Activated CD8-positive, alpha-beta memory T cell treated with anti-CD3 and anti-CD28 coated beads for 1 hour (primary cell): ENCODE measurements around the gene PTPN7.

ENCODE experiments used
- DNase-seq, 2 donors: peaks; one replicate each; pipeline ENCODE4 v3.0.0-alpha.2; 2020; ENCODE audit warnings: low read depth in 1 of 2; ENCODE audit errors: extremely low read depth in 1 of 2

PTPN7 gene

DNA sequence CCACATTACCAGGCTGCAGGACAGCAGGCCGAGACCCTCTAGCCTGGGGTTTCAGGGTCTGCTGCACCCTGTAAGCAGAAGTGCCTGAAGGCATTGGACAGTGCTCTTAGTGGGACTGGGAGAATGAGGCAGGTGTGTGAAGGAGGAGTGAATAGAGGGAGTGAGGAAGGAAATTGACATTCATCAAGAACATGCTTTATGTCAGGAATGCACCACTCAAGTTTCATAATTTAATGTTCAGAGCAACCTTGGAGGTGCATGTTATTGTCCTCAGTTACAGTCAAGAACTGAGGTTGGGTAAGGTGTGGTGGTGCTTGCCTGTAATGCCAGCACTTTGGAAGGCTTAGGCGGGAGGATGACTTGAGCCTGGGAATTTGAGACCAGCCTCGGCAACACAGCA is 49.4 kb downstream of the PTPN7 start:
- no peak for DNase-seq

DNA sequence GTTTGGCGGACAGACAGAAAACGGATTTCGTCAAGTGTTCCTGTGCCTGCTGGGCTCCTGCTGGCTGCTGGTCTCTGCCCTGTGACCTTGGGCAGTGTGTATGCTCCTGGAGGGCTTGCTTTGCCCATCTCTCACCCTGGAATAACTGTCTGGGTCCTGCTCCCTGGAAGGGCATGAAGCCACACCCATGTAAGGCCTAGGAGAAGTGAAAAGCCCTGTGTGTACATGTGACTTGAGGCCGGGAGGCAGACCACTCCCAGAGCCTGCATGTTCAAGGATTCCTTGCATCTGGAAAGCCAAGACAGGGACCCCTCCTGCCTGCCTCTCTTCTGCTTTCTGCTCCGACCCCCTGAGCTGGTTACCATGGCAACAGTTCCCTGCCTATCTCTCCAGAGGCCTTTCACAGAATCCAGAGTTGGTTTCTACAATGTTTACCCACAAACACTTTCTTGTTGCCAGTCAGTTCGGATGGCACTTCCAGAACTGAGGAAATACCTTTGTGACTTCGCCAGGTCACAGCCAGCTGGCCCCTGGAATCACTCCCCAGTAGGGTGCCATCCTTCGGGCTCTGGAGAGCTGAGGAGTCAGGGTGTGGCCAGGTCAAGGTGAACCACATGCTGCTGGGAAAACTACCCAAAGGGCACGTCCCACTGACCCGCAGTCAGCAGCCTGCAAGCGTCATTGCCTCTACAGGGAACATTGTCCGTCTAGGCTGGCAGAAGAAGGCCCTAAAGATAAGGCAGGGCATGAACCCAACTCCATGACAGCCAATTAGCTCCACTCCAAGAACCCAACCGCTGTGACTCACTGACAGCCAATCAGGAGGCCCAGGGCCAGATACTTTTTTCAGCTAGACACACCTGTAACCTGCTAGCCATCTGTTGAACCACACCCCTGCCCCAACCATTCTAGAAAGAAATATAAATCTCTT is 52.3 kb downstream of the PTPN7 start:
- DNase-seq = no peak

DNA sequence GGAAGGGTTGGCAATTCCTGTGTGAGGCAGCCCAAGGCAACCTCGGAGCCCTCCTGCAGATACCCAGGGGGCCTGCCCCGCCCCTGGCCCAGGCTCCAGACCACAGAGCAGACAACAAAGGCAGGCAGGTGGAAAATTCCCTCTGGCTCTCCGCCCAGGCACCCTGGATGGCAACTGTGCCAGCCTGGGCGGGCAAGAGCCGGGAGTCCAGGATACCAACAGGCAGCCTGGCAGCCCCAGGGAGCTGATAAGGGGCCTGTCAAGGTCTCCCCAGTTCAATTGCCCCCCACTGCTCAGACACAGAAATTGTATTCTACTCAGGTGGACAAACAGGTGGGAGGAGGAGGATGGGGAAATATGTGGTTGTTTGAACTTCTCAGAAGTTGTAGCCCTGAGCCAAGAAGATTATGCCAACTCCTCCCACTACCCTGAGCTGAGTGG is 53.1 kb downstream of the PTPN7 start:
- no peak for DNase-seq

DNA sequence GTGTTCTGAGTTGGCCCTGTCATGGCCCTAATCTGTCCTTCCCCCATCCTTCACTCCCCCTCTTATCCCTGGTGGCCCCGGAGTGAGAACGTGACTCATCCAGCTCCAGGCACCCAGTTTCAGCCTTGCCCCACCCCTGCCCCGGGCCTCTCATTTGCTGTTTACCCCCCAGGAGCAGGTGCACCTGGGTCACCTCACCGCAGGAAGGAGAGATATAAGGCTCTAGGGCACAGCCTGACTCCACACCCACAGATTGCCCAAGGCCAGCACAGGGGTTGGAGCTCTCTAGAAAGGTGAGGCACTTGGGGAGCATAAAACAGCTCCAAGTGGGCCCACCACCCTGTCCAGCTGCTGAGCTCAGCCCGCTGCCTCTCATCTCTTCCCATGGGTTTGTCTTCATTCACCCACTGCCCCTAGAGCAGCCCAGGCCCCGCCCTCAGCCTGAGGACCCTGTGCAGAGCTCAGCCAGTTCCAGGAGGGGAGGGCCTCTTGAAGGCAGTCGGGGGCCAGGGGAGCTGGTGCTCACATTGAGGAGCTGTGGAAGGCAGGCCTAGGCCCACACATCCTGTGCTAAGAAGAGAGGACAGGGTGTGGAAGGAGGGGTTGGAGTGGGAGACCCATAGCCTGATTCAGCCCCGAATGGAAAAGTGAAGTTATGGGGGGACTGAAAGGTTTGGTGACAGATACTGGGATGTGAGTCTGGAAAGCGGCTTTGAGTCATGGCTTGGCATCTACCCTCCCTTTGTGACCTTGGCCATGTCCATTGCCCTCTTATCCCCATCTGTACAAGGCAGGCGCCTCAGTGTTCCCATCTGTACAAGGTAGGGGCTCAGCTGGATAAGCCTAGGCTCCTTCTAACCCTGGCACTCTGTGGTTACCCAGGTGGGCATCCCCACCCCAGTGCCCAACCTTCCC is 53.8 kb downstream of the PTPN7 start:
- DNase-seq = no peak

DNA sequence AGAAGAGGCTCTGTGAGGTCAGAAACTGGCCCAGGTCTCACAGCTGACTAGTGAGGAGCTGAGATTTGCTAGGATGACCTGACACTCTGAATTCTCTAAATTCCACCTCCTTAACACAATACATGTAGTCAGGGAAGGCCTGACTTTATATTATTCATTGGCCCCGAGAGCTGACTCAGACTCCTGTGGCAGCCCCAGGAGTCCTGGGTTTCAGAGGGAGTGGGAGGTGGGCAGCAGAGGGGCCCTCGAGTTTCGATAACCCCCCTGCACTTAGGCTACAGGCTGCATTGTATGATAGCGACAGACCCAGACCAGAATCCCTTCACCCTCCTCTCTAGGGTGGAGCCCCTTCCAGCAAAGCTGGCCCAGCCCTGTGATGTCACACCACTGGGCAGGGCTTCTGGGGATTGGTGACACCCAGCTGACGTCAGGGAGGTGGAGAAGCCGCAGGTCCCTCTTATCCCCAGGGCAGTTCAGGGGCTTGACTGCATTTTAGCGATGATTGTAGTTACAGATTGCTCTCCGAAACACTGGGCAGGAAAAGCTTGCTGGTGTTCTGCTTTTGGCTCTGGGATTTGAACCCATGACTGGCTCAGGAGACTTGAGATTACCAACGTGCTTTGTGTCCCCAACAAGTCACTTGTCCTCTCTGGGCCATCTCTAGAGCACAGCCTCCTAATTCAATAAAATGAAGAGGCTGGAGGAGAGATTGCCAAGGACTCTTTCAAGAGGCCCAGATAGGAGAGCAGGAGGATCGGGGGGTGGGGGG is 54.6 kb downstream of the PTPN7 start:
- no peak for DNase-seq

DNA sequence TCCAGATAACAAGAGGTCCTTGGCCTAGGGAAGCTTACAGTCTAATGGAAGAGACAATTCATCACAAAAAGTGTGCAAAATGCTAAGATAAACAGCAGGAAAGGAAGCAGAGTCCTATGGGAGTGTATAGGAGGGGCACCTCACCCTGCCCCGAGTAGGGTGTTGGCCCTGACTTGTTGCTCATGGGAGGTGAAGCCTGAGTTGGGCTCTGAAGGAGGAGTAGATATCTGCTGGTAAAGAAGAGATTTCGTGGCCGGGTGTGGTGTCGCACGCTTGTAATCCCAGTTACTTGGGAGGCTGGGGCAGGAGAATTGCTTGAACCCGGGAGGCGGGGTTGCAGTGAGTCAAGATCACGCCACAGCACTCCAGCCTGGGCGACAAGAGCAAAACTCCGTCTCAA is 56.3 kb downstream of the PTPN7 start:
- no peak for DNase-seq

DNA sequence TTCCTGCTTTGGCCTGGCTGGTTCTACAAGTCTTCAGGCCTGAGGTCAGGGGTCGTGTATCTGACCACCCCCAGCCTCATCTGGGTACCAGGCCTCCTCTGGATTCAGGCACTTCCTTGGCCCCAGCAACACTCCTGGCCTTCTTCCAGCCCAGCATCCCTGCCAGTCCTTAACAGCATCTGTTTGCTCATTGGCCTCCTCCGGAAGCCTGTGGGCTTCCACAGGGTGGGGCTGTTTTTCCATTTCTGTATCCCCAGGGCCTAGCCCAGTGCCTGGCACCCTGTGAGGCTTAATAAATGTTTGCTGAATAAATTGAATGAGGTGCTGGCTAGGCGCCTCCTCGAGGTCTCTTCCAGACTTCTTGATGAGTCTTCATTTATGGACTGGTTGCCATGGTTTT is 59.2 kb downstream of the PTPN7 start:
- DNase-seq = no peak
